ENCODE results near the gene ELOVL5. TPM values are rescaled to one million over a fixed set of nuclear protein-coding genes. Genes with fewer than 3 reads are reported as not detected.
"Not testable (repeated sequence)": the region's sequence is repeated elsewhere in the genome, so short reads cannot be mapped to it uniquely, and the experiment has no call there.

The ELOVL5 gene
- total RNA-seq, 1 donor from 2014 or later, result 39.5 TPM

GRCh38 chr6:53304953-53305352 lies 43.8 kb downstream of the ELOVL5 start:
- not testable (repeated sequence) for DNase-seq

- no peak for DNase-seq
Measured at GRCh38 chr6:53302678-53303360, 45.9 kb downstream of the ELOVL5 start.

- DNase-seq, result no peak
Measured at GRCh38 chr6:53301801-53302537, 46.8 kb downstream of the ELOVL5 start.

GRCh38 chr6:53300656-53301551 lies 47.8 kb downstream of the ELOVL5 start:
- DNase-seq, result no peak

- DNase-seq, result no peak
Measured at GRCh38 chr6:53299331-53300005, 49.3 kb downstream of the ELOVL5 start.

GRCh38 chr6:53297004-53297403 lies 51.7 kb downstream of the ELOVL5 start:
- no peak for DNase-seq

- no peak for DNase-seq
Measured at GRCh38 chr6:53295176-53295575, 53.6 kb downstream of the ELOVL5 start.

- DNase-seq, result no peak
Measured at GRCh38 chr6:53294611-53295010, 54.1 kb downstream of the ELOVL5 start.

- DNase-seq, result no peak
Measured at GRCh38 chr6:53294095-53294494, 54.7 kb downstream of the ELOVL5 start.

GRCh38 chr6:53293691-53294090 lies 55.1 kb downstream of the ELOVL5 start:
- no peak for DNase-seq

GRCh38 chr6:53290537-53291510 lies 57.9 kb downstream of the ELOVL5 start:
- no peak for DNase-seq

- peak; percentile 56 for DNase-seq
Measured at GRCh38 chr6:53287336-53288225, 61.2 kb downstream of the ELOVL5 start.

- no peak for DNase-seq
Measured at GRCh38 chr6:53284901-53285300, 63.8 kb downstream of the ELOVL5 start.

- no peak for DNase-seq
Measured at GRCh38 chr6:53282741-53283140, 66.0 kb downstream of the ELOVL5 start.

GRCh38 chr6:53282234-53282633 lies 66.5 kb downstream of the ELOVL5 start:
- DNase-seq, result no peak

- DNase-seq, result peak; percentile 60
Measured at GRCh38 chr6:53281518-53282215, 67.1 kb downstream of the ELOVL5 start.

- DNase-seq, result no peak
Measured at GRCh38 chr6:53280207-53280606, 68.5 kb downstream of the ELOVL5 start.

- no peak for DNase-seq
Measured at GRCh38 chr6:53279293-53279692, 69.5 kb downstream of the ELOVL5 start.

- DNase-seq, result peak; percentile 56
Measured at GRCh38 chr6:53273370-53273769, 75.4 kb downstream of the ELOVL5 start.

Measured in tongue (tissue), 2 donors.